LNCaP clone FGC (cell line): ENCODE results near the gene ATIC.

ENCODE experiments used
- DNase-seq: peaks from one replicate; pipeline ENCODE4 v3.0.0-alpha.2; 2011; ENCODE audit warnings: low read depth
- H3K4me3 ChIP-seq: 2 replicates; pipeline ENCODE4 v1.5.1; 2011; ENCODE audit warnings: mild to moderate bottlenecking, low read depth, low read length, control low read depth
- TF ChIP-seq, protein P1 (sequence below): IDR thresholded peaks from 2 replicates; pipeline ENCODE4 v1.5.1; 2012; ENCODE audit warnings: mild to moderate bottlenecking; ENCODE audit not compliant: control insufficient read depth, insufficient read depth; ENCODE audit errors: extremely low read depth

ATIC gene

DNA sequence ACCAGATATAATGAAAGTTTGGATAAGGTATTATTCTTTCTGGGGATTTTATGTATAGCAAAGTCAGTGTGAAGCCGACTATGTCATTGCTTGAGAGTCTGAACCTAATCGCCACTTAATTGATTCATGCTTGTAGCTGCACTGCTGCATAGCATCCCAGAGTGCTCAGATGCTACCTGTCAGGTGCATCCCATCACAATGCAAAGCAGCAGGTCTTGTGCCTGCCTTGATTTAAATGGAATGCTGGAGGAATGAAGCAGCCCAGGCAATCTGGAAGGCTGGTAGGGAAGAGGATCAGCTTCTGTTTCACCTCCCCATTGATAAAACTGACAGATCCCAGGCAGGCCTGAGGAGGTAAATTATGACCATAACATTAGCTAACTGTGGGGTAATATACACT lies 40.4 kb upstream of the ATIC start:
- no peak overlapping the region for H3K4me3 ChIP-seq
- TF ChIP-seq, protein P1, sequence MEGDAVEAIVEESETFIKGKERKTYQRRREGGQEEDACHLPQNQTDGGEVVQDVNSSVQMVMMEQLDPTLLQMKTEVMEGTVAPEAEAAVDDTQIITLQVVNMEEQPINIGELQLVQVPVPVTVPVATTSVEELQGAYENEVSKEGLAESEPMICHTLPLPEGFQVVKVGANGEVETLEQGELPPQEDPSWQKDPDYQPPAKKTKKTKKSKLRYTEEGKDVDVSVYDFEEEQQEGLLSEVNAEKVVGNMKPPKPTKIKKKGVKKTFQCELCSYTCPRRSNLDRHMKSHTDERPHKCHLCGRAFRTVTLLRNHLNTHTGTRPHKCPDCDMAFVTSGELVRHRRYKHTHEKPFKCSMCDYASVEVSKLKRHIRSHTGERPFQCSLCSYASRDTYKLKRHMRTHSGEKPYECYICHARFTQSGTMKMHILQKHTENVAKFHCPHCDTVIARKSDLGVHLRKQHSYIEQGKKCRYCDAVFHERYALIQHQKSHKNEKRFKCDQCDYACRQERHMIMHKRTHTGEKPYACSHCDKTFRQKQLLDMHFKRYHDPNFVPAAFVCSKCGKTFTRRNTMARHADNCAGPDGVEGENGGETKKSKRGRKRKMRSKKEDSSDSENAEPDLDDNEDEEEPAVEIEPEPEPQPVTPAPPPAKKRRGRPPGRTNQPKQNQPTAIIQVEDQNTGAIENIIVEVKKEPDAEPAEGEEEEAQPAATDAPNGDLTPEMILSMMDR = no peak
- DNase-seq = no peak

DNA sequence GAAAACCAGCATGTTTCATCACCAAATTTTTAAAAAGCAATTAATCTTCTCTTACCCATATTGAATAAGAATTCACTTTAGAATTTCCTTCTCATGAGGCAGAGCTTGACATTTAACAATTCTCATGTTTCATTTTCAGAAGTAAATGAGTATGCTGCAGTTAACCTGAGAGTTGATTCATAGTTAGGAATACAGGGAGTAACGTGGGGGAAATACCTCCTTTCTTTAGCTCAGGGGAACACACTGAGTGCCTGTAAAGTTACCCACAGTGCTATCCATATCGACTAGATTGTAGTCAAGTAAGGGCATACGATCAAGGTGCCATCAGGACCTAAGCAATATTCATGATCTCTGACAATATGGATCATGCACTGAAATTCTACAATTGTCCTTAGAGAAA lies 38.9 kb upstream of the ATIC start:
- H3K4me3 ChIP-seq = no peak overlapping the region
- no peak for DNase-seq
- TF ChIP-seq, protein P1 = no peak

DNA sequence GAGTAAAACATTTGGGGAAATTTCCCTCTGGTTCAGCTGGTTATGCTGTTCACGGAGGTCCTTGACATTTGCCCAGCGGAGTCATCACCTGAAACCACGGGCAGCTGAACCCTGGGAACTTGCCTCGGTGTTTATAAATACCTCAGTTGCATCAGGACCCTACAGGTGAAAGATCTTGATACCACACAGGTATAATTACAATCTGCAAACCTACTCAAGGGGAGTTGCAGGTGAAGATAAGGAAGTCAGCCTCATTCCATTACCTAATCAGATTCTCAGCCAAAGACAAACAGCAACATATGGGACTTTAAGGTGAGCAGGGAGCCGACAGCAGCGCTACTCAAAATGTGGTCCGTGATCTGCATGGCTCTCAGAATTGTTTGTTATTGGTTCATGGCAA lies 37.0 kb upstream of the ATIC start:
- no peak overlapping the region for H3K4me3 ChIP-seq
- DNase-seq = no peak
- TF ChIP-seq, protein P1 = no peak

DNA sequence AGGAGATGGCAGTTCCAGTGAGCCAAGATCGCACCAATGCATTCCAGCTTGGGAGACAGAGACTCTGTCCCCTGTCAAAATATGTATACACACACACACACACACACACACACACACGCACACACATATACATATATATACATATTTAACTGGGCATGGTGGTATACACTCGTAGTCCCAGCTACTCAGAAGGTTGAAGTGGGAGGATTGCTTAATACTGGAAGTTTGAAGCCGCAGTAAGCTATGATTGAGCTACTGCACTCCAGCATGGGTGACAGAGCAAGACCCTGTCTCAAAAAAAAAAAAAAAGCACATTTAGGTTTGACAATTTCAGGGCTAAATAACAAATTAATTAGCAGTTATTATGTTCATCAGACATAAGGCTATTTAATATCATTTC lies 36.0 kb upstream of the ATIC start:
- DNase-seq = no peak

DNA sequence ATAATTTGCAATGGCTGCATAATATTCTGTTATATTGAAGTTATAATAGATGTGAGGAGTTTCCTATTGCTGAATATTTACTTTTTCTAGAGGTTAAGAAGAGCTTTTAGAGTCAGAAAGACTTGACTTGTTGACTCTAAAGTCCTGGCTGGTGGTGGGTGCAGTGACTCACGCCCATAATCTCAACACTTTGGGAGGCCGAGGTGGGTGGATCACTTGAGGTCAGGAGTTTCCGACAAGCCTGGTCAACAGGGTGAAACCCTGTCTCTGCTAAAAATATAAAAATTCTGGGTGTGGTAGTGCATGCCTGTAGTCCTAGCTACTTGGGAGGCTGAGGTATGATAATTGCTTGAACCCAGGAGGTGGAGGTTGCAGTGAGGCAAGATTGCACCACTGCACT lies 33.9 kb upstream of the ATIC start:
- TF ChIP-seq, protein P1 = no peak
- DNase-seq = no peak
- H3K4me3 ChIP-seq = no peak overlapping the region

More for the DNA sequence above, 36.0 kb upstream of the ATIC start:
- H3K4me3 ChIP-seq = no peak overlapping the region
- TF ChIP-seq, protein P1 = no peak

DNA sequence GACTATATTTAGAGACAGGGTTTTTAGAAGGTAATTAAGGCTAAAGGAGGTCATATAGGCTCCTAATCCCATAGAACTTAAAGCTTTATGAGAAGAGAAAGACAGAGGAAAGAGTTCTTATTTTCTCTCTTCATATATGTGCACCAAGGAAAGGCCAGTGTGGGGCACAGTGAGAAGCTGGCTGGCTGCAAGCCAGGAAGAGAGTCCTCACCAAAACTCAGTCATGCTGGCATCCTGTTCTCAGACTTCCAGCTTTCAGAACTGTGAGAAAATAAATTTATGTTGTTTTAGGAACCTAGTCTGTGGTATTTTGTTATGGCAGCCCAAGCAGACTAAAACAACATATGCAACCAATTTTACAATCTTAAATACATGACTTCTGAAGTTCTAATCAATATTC lies 31.5 kb upstream of the ATIC start:
- DNase-seq = no peak
- no peak overlapping the region for H3K4me3 ChIP-seq
- TF ChIP-seq, protein P1 = no peak

DNA sequence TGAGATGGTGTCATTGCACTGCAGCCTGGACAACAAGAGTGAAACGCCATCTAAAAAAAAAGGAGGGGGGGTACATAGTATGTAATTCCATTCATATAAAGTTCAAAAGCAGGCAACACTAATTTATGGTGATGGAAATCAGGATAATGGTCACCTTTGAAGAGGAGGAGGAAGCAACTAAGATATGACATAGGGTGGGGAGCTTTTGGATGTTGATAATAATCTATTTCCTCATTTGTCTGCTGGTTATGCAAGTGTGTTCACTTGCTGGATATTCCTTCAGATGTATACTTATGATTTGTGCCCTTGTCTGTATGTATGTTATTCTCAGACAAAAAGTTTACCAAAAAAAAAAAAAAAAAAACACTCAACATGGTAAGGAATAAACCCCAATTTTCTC lies 28.6 kb upstream of the ATIC start:
- H3K4me3 ChIP-seq = no peak overlapping the region
- TF ChIP-seq, protein P1 = no peak
- DNase-seq = no peak
